Stomach smooth muscle (tissue), 2 donors: Measurements from ENCODE around the gene SNCB.

Source experiments
- H3K27ac ChIP-seq: one replicate; pipeline ENCODE4 v1.7.0; 2013; ENCODE audit warnings: mild to moderate bottlenecking, low read length, inconsistent platforms
- H3K27me3 ChIP-seq, 2 donors: one replicate each; pipeline ENCODE4 v1.7.0; 2013; ENCODE audit warnings: low read length in 2 of 2; ENCODE audit not compliant: insufficient read depth in 2 of 2, control insufficient read depth in 1 of 2
- H3K36me3 ChIP-seq, 2 donors: one replicate each; pipeline ENCODE4 v1.7.0; 2013; ENCODE audit warnings: low read length in 2 of 2; ENCODE audit not compliant: control insufficient read depth in 2 of 2, insufficient read depth in 2 of 2
- H3K4me1 ChIP-seq: one replicate; pipeline ENCODE4 v1.7.0; 2013; ENCODE audit warnings: low read length; ENCODE audit not compliant: control insufficient read depth, insufficient read depth
- H3K4me3 ChIP-seq, 2 donors: one replicate each; pipeline ENCODE4 v1.7.0; 2013; ENCODE audit warnings: low read length in 2 of 2
- H3K9ac ChIP-seq, 2 donors: one replicate each; pipeline ENCODE4 v1.7.0; 2013; ENCODE audit warnings: low read length in 2 of 2, mild to moderate bottlenecking in 1 of 2
- H3K9me3 ChIP-seq, 2 donors: one replicate each; pipeline ENCODE4 v1.7.0; 2013; ENCODE audit warnings: low read length in 2 of 2; ENCODE audit not compliant: control insufficient read depth in 2 of 2
- donor health status: healthy.
- donor health status: Pancreatic carcinoma.

SNCB gene

GRCh38 chr5:176632745-176633144 lies 2.4 kb upstream of the SNCB start:
- Histone ChIP-seq H3K9ac (no peak overlapping the region), H3K4me3 (no peak overlapping the region), H3K9me3 (peaks cover 0 to 4% of the 10 kb centered on the region in 2 donors), H3K4me1 (peaks cover 17% of the 10 kb centered on the region), H3K27me3 (peaks cover 42 to 48% of the 10 kb centered on the region in 2 donors), H3K27ac (no peak overlapping the region), H3K36me3 (no peaks in the 10 kb centered on the region)

DNA sequence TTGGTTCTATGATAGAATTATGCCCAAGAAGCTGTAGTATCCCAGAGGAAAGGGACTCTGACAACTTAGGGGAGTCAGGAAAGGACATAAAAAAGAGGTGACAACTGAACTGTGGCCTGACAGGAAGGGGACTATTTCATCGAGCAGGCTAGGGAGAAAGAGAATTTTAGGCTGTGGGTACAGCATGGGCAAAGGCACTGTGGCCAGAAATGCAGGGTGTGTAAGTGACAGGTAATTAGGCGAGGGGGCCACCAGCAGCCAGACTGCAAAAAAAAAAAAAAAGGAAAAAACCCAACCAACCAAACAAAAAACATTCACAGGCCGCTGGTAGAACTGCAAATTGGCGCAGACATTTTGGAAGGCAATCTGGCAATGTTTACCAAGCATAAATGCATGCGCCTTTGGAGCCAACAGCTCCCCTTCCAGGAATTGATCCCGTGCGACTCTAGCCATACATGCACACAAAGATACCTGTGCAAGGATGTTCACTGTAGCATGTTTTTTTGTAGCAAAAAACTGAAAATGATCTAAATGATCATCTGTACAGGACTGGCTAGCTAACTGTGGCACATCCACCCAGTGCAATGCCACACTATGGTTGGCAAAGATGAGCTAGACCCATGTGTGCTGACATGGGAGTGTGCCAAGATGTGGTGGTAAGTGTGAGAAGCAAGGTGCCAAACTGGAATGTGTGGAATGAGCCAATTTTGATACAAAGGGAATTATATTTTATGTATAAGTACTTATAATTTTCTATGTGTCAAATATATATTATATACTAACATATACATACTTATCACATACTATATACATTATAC lies 1.3 kb upstream of the SNCB start:
- H3K27me3 ChIP-seq: peaks cover 53 to 58% of the 10 kb centered on the region in 2 donors
- peaks cover 0 to 4% of the 10 kb centered on the region in 2 donors for H3K9me3 ChIP-seq
- no peaks in the 10 kb centered on the region for H3K36me3 ChIP-seq
- H3K27ac ChIP-seq: no peak overlapping the region
- peaks cover 17% of the 10 kb centered on the region for H3K4me1 ChIP-seq
- H3K4me3 ChIP-seq: no peak overlapping the region
- no peak overlapping the region for H3K9ac ChIP-seq

GRCh38 chr5:176630681-176631222 lies 418 bp upstream of the SNCB start:
- no peak overlapping the region for H3K9ac ChIP-seq

DNA sequence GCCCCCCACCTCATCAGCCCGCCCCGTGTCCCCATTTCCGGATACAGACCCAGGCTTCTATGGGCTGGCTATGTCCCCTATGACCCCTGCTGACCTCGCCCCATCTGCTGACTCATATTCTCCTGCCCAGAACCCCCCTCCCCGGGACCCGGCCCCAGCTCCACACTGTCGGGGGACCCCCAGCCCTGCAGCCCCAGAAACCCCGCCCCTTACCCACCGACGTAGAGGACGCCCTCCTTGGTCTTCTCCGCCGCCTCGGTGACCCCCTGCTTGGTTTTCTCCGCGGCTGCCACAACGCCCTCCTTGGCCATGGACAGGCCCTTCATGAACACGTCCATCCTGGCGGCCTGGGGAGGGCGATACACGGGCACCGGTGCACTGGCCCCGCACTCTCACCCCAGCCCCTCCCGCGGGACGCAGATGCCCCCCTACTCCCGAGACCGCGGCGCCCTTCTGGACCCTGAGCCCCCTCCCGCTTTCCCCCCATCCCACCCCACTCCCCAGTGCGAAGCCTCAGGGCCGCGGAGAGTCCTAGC lies 949 bp downstream of the SNCB start:
- peaks cover 17% of the 10 kb centered on the region for H3K4me1 ChIP-seq
- no peaks in the 10 kb centered on the region for H3K9me3 ChIP-seq
- no peak overlapping the region for H3K27ac ChIP-seq
- H3K36me3 ChIP-seq: no peaks in the 10 kb centered on the region
- no peak overlapping the region for H3K9ac ChIP-seq
- no peak overlapping the region for H3K4me3 ChIP-seq
- peaks cover 62 to 70% of the 10 kb centered on the region in 2 donors for H3K27me3 ChIP-seq

More at GRCh38 chr5:176630681-176631222, 418 bp upstream of the SNCB start:
- Histone ChIP-seq H3K4me1 (peaks cover 17% of the 10 kb centered on the region), H3K27me3 (peaks cover 59 to 65% of the 10 kb centered on the region in 2 donors), H3K36me3 (no peaks in the 10 kb centered on the region), H3K4me3 (peak overlapping the region; percentile 40 to 66), H3K9me3 (peaks cover 0 to 4% of the 10 kb centered on the region in 2 donors), H3K27ac (no peak overlapping the region)

DNA sequence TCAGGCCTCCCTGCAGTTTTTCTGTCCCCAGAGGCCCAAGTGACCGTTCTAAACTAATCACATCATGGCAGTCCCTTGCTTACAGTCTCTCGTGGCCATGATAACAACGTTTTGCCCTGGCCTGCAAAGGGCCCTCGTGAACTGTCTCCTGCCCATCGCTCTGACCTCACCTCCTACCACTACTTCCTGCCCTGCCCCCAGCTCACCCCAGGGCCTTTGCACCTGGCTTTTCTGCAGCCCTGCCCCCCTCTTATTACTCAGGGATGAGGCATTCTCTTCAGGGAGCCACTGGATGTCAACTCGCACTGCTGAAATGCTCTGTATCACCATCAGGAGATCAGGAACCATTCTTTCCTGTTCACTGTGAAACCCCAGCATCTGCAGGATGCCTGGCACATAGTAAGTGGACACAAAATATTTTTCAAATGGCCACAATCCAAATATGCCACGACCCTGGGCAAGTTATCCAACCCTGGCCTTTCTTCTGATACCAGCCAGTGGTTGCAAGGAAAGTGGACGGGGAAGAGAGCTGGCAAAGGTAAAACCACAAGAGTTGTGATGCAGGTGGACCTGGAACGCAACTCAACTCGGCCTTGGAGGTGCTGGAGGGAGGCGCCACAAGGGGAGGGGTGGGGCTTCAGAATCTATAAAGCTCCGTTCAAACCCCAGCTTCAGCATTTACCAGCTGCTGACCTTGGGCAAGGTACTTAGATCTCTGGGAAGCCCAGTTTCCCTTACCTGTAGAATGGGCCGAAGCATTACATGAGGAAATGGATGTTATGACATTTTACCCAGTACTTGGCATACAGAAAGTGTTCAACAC lies 1.7 kb downstream of the SNCB start:
- Histone ChIP-seq H3K36me3 (no peaks in the 10 kb centered on the region), H3K9ac (no peak overlapping the region), H3K4me1 (peaks cover 17% of the 10 kb centered on the region), H3K27me3 (peaks cover 66 to 77% of the 10 kb centered on the region in 2 donors), H3K27ac (no peak overlapping the region), H3K4me3 (no peak overlapping the region), H3K9me3 (no peaks in the 10 kb centered on the region)

GRCh38 chr5:176627582-176627981 lies 2.8 kb downstream of the SNCB start:
- H3K9me3 ChIP-seq: no peaks in the 10 kb centered on the region
- no peaks in the 10 kb centered on the region for H3K36me3 ChIP-seq
- H3K4me1 ChIP-seq: peaks cover 17% of the 10 kb centered on the region
- H3K9ac ChIP-seq: no peak overlapping the region
- H3K27ac ChIP-seq: no peak overlapping the region
- H3K27me3 ChIP-seq: peaks cover 67 to 73% of the 10 kb centered on the region in 2 donors
- no peak overlapping the region for H3K4me3 ChIP-seq

GRCh38 chr5:176626876-176627236 lies 3.5 kb downstream of the SNCB start:
- no peak overlapping the region for H3K27ac ChIP-seq
- H3K9ac ChIP-seq: no peak overlapping the region
- H3K4me1 ChIP-seq: peaks cover 17% of the 10 kb centered on the region
- H3K27me3 ChIP-seq: peaks cover 70 to 72% of the 10 kb centered on the region in 2 donors
- H3K9me3 ChIP-seq: no peaks in the 10 kb centered on the region
- H3K4me3 ChIP-seq: no peak overlapping the region
- no peaks in the 10 kb centered on the region for H3K36me3 ChIP-seq

DNA sequence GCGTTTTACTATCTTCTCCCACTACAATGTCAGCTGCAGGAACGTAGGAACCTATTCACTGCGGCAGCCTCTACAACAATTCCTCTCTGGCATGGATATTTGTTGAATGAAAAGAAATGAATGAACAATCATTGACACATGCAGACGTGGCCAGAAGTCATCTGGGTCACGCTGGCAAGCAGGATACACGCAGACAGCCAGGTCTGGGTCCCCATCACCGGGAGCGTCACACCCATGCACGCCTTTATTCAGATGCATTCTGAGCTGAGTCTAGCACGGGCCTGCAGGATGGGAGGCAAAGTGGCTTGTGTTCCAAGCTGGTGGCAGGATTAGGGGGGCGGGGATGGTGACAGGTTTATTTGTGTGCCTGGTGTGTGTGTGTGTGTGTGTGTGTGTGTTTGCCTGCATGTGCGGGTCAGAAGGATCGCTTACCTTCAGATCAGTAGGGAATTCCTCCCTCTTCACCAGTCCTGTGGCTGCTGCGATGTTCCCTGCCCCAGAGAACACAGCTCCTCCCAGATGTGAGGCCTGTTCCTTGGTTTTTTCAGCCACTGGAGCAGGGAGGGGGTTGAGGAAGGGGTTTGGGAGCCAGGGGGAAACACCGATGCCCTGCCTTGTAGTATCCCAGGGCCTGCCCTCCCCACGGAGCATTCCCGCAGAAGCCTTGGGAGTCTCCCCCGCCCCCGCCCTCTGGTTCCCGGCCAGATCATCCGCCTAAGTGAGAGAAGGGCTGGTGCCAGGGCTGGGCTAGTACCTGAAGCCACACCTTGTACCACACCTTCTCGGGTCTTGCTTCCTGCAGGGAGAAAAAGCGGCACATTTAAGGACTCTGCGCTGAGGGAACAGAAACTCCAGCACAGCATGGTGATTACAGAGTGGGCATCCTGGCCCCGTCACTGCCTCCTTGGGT lies 4.1 kb downstream of the SNCB start:
- Histone ChIP-seq H3K9me3 (no peaks in the 10 kb centered on the region), H3K36me3 (no peaks in the 10 kb centered on the region), H3K27ac (no peak overlapping the region), H3K27me3 (peaks cover 70 to 72% of the 10 kb centered on the region in 2 donors), H3K4me1 (peaks cover 22% of the 10 kb centered on the region), H3K9ac (no peak overlapping the region), H3K4me3 (no peak overlapping the region)

DNA sequence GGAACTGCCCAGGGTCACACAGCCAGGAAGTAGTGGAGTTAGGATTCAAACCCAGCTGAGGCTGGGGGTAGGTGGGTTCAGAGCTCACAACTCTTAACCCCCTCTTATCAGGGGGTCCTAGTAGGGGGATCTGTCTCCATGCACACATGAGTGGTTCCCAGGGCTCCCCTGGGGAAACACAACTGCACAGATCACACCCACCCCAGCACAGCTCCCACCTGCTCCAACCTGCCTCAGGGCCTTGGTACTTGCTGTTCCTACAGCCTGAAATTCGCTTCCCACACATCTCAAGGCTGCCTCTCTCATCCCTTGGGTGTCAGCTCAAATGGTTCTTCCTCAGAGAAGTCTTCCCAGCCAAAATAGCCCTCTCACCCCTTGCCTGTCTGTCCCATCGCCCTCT lies 4.8 kb downstream of the SNCB start:
- H3K9me3 ChIP-seq: no peaks in the 10 kb centered on the region
- no peak overlapping the region for H3K4me3 ChIP-seq
- H3K27me3 ChIP-seq: peaks cover 70 to 72% of the 10 kb centered on the region in 2 donors
- no peak overlapping the region for H3K9ac ChIP-seq
- no peaks in the 10 kb centered on the region for H3K36me3 ChIP-seq
- no peak overlapping the region for H3K27ac ChIP-seq
- H3K4me1 ChIP-seq: peaks cover 22% of the 10 kb centered on the region

DNA sequence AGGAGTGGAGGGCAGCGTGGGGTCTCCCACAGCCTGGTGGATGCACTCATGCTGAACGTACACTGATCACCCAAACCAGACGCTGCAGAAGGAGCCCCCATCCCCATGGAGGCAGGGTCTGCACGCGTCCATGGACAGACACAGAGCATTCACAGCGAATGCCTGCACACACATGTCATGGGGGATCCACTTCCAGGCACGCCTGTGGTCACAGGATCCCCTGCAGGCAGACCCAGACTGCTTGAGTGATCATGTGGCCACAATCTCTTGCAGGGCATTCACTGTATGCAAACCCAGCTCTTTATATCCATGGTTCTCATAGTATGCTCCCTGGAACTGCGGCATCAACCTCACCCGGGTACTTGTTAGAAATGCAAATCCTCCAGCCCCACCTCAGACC lies 5.4 kb downstream of the SNCB start:
- H3K9ac ChIP-seq: no peak overlapping the region
- H3K27me3 ChIP-seq: peaks cover 72% of the 10 kb centered on the region in 2 donors
- no peak overlapping the region for H3K27ac ChIP-seq
- H3K4me1 ChIP-seq: peaks cover 22% of the 10 kb centered on the region
- H3K36me3 ChIP-seq: no peaks in the 10 kb centered on the region
- H3K4me3 ChIP-seq: no peak overlapping the region
- no peaks in the 10 kb centered on the region for H3K9me3 ChIP-seq
